ENCODE data around the gene RAD9A.

DNA sequence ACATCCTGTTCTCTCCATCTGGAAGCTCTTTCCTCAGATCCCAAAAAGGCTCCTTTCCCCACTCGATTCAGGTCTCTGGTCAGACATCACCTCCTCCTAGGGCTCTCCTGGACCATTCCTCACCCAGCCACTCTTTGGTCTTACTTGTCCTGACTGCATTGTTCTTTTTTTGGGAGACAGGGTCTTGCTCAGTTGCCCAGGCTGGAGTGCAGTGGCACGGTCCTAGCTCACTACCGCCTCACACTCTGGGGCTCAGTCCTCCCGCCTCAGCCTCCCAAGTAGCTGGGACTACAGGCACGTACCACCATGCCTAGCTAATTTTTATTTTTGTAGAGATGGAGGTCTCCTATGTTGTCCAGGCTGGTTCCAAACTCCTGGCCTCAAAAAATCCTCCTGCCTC lies 53.7 kb downstream of the RAD9A start:
- TF ChIP-seq EP300 (IDR thresholded peaks at IDR 0.05) (no peak), POLR2A (IDR thresholded peaks at IDR 0.05) (no peak)
- TF ChIP-seq, protein P1, sequence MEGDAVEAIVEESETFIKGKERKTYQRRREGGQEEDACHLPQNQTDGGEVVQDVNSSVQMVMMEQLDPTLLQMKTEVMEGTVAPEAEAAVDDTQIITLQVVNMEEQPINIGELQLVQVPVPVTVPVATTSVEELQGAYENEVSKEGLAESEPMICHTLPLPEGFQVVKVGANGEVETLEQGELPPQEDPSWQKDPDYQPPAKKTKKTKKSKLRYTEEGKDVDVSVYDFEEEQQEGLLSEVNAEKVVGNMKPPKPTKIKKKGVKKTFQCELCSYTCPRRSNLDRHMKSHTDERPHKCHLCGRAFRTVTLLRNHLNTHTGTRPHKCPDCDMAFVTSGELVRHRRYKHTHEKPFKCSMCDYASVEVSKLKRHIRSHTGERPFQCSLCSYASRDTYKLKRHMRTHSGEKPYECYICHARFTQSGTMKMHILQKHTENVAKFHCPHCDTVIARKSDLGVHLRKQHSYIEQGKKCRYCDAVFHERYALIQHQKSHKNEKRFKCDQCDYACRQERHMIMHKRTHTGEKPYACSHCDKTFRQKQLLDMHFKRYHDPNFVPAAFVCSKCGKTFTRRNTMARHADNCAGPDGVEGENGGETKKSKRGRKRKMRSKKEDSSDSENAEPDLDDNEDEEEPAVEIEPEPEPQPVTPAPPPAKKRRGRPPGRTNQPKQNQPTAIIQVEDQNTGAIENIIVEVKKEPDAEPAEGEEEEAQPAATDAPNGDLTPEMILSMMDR (IDR thresholded peaks at IDR 0.05), result no peak

Data from ovary (tissue), 3 donors.